ENCODE measurements around the gene GLI1.

Gene GLI1

DNA sequence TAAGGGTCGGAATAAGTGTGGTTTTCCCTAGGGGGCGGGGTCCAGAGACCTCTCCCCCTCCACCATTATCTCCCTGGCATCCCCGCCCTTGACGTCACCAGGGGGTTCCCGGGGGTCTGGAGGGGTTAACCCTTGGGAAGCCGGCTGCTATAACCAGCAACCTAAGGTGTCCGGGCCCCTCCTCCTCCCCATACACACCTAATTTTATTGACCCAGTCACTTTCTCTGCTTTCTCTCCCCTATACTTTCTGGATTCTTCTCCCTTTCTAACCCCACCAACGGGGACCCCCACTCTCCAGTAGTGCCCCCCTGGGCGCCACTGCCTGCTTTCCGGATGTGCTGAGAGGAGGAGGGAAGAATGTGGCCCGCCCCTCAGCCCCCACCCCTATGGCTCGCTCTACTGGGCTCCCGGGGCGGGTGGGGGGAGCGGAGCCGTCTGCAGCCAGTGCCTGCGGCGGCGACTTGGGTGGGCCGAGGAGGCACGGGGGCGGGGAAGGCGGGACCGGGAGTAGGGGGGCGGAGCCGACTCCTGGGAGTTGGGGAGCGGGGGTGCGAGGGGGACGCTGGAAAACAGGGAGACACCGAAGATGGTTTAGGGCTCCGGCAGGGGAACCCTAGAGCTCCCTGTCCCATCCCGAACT is 1.8 kb downstream of the GLI1 start:
- no peak for DNase-seq (ENCODE audit: low read depth in 2 of 2)

DNA sequence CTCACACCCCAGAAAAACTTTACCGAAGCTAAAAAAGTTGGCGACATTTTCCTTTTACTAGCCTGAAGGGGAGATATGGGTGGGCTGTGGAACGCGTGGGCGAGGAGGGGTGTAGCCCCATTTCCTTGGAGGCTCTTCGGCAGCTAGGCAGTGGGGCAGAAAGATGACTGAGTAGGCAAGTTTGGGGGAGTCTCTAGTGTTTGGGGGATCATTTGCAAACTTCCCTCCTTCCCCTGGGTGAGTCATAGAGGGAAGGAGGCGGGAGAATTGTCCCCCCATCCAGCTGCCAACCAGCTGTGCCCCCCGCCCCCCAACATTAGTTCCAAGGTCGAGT is 2.3 kb downstream of the GLI1 start:
- DNase-seq (ENCODE audit: low read depth in 2 of 2): no peak

DNA sequence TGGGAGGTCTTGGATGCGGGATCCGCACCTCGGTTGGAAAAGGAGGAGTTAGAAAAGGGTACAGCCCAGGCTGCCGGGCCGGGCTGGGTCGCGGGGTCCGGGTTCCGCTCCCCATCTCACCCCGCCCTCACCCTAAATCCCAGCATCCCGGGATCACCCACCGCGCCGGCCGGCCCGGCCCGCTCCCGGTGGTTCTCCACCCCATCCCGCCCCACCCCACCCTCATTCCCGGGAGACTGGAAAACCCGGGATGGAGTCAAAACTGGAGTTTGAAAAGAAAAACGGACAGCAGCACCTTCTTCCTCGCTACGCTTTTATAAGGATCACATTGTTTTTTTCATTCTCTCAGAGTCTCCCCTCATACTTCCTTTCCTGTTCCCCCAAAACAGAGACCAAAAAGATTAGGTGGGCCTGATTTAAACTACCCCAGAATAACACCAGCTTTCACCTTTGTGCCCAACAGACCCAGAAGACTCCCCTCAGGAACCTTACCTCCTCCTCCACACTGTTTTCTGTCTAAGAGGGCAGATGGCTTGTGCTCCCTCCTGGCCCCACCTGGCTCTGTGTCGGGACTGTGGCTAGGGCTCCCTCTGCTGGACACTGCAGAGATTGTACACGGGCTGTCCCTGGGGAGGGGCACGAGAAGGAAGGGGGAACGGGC is 2.8 kb downstream of the GLI1 start:
- peak; percentile 84 to 88 for DNase-seq (ENCODE audit: low read depth in 2 of 2)

DNA sequence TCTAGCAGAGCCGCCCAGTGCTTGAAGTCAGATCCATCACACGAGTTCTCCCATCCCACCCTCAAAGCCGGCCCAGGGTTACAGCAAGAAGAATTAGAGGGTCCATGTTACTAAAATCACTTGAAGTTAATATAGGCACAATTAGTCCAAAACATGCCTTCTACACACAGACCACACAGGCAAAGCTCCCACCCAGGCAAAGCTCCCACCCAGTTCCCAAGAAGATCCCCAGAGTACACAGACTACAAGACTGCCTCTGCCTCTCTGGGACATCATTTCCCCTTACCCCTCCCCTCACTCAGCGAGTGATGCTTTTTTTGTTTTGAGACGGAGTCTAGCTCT is 3.3 kb downstream of the GLI1 start:
- no peak for DNase-seq (ENCODE audit: low read depth in 2 of 2)

DNA sequence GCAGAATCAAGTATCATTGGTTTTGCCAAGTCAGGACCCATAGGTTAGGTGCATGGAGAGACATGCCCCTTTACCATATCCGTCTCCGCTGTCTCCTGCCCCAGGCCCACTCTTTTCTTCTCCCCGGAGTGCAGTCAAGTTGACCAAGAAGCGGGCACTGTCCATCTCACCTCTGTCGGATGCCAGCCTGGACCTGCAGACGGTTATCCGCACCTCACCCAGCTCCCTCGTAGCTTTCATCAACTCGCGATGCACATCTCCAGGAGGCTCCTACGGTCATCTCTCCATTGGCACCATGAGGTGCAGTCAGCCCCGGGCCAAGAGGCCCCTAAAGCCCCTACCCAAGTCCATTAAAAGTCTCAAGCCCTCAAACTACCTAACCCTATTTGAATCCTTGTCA is 5.0 kb downstream of the GLI1 start:
- DNase-seq (ENCODE audit: low read depth in 2 of 2): no peak

DNA sequence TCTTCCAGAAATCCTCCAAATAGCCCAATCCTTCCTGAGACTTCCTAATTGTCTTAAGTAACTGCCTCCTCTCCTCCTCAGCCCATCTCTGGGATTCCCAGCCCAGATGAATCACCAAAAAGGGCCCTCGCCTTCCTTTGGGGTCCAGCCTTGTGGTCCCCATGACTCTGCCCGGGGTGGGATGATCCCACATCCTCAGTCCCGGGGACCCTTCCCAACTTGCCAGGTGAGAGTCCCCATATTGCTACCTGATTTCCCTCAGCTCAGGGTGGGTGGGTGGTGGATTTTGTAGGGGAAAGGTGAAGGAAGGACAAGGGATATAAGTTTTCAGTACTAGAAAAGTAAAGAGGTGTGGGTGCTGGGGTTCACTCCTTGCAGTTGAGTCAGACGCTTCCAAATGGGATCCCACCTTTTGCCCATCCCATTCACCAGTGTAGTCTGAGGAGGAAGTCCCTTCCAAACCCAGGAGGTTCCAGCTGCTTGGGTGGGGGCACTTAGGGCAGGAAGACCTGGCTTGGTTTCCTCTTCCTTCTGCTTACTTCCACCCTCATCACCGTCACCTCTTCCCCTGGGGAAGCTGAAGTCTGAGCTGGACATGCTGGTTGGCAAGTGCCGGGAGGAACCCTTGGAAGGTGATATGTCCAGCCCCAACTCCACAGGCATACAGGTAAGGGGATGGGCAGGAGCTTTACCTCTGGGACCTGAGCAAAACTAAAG is 5.6 kb downstream of the GLI1 start:
- no peak for DNase-seq (ENCODE audit: low read depth in 2 of 2)

DNA sequence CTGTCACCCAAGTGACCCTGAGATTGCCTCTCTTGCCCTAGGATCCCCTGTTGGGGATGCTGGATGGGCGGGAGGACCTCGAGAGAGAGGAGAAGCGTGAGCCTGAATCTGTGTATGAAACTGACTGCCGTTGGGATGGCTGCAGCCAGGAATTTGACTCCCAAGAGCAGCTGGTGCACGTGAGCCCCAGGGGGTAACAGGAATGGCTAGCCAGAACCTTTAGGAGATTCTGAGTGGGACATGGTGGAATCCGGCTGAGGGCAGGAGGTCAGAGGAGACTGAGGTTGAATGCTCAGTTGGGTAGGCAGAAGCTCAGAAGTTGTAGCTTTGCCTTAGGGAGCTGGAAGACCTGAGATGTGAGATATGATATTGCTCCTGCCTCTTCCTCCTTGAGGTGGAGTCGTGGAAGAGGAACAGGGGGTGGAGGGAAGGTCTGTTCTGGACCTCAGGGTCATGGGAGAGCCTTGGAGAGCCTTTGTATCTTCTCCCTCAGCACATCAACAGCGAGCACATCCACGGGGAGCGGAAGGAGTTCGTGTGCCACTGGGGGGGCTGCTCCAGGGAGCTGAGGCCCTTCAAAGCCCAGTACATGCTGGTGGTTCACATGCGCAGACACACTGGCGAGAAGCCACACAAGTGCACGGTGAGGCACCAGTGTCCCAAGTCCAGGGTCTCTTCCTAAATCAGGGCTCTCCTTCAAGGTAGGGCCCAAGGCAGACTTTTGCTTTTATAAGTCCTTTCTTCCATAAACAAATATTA is 6.3 kb downstream of the GLI1 start:
- no peak for DNase-seq (ENCODE audit: low read depth in 2 of 2)

DNA sequence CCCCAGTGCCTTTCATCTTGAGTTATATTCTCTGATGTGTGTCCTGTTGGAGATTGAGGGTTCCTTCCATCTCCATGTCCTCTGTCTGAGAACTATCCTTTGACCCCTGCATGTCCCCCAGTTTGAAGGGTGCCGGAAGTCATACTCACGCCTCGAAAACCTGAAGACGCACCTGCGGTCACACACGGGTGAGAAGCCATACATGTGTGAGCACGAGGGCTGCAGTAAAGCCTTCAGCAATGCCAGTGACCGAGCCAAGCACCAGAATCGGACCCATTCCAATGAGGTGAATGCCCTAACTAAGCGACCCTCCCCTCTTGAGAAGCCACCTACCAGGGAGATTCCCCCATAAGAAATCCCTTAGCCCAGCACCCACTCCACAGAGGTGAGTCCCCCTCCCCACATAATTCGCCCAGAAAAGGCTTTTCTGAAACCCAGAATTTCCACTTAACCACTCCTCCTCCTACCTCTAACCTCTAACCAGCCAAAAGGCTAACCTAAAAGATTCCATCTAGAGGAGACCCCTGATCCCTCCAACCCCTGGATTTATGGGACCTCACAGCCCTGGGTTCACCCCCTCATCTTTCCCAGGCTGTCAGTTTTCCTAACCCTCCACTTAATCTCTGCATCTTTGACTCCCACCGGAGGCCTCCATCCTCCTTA is 7.8 kb downstream of the GLI1 start:
- DNase-seq (ENCODE audit: low read depth in 2 of 2): no peak

DNA sequence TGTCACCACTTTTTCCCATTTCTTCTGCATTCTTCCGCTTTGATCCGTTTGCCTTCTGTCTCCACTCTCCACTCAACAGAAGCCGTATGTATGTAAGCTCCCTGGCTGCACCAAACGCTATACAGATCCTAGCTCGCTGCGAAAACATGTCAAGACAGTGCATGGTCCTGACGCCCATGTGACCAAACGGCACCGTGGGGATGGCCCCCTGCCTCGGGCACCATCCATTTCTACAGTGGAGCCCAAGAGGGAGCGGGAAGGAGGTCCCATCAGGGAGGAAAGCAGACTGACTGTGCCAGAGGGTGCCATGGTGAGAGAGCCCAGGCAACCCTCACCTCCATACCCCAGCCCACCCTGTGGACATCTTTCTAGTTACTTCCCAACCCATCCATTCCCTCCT is 8.3 kb downstream of the GLI1 start:
- DNase-seq (ENCODE audit: low read depth in 2 of 2): no peak

DNA sequence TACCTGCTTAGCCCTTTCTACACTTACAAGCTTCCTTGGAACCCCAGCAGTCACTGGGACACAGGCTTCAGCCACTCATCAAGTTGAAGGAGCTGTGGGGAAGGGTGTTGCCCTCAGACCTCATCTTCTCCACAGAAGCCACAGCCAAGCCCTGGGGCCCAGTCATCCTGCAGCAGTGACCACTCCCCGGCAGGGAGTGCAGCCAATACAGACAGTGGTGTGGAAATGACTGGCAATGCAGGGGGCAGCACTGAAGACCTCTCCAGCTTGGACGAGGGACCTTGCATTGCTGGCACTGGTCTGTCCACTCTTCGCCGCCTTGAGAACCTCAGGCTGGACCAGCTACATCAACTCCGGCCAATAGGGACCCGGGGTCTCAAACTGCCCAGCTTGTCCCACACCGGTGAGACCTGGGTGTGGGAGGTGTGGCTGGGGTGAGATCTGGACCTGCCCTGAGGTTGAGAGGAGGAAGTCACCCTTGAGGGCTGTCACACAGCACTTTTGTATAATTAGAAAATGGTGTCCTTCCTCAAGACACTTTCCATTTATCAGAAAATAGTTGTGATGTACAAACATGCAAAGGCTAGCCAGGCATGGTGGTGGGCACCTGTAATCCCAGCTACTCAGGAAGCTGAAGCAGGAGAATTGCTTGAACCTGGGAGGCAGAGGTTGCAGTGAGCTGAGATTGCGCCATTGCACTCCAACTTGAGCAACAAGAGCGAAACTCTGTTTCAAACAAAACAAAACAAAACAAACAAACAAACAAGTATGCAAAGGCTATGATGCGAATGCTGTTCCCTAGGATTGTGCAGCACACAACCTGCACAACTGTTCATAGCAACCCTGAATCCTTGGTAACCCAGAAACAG is 9.9 kb downstream of the GLI1 start:
- no peak for DNase-seq (ENCODE audit: low read depth in 2 of 2)

DNA sequence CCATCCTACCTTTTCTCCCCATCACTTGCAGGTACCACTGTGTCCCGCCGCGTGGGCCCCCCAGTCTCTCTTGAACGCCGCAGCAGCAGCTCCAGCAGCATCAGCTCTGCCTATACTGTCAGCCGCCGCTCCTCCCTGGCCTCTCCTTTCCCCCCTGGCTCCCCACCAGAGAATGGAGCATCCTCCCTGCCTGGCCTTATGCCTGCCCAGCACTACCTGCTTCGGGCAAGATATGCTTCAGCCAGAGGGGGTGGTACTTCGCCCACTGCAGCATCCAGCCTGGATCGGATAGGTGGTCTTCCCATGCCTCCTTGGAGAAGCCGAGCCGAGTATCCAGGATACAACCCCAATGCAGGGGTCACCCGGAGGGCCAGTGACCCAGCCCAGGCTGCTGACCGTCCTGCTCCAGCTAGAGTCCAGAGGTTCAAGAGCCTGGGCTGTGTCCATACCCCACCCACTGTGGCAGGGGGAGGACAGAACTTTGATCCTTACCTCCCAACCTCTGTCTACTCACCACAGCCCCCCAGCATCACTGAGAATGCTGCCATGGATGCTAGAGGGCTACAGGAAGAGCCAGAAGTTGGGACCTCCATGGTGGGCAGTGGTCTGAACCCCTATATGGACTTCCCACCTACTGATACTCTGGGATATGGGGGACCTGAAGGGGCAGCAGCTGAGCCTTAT is 10.8 kb downstream of the GLI1 start:
- DNase-seq (ENCODE audit: low read depth in 2 of 2): no peak

DNA sequence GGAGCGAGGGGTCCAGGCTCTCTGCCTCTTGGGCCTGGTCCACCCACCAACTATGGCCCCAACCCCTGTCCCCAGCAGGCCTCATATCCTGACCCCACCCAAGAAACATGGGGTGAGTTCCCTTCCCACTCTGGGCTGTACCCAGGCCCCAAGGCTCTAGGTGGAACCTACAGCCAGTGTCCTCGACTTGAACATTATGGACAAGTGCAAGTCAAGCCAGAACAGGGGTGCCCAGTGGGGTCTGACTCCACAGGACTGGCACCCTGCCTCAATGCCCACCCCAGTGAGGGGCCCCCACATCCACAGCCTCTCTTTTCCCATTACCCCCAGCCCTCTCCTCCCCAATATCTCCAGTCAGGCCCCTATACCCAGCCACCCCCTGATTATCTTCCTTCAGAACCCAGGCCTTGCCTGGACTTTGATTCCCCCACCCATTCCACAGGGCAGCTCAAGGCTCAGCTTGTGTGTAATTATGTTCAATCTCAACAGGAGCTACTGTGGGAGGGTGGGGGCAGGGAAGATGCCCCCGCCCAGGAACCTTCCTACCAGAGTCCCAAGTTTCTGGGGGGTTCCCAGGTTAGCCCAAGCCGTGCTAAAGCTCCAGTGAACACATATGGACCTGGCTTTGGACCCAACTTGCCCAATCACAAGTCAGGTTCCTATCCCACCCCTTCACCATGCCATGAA is 11.5 kb downstream of the GLI1 start:
- no peak for DNase-seq (ENCODE audit: low read depth in 2 of 2)

DNA sequence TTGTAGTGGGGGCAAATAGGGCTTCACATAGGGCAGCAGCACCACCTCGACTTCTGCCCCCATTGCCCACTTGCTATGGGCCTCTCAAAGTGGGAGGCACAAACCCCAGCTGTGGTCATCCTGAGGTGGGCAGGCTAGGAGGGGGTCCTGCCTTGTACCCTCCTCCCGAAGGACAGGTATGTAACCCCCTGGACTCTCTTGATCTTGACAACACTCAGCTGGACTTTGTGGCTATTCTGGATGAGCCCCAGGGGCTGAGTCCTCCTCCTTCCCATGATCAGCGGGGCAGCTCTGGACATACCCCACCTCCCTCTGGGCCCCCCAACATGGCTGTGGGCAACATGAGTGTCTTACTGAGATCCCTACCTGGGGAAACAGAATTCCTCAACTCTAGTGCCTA is 12.1 kb downstream of the GLI1 start:
- no peak for DNase-seq (ENCODE audit: low read depth in 2 of 2)

DNA sequence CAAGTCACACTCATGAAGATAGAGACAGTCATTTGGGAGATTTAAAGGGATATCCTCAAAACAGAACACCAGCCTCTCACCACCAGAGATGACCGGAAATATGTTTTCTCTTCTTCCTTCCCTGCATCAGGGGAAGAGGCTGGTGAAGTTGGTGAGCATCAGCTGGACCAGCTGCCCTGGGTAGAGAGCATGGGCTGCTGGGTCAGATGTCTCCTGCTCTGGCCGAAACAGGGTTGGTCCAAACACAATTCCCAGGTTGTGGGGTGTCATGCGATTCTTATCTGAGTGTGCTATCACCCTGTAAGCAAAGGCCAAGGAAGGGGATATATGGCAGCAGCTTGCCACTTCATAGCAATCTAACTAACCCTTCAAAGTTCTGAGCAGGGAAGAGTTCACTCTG is 12.8 kb downstream of the GLI1 start:
- DNase-seq (ENCODE audit: low read depth in 2 of 2): no peak

DNA sequence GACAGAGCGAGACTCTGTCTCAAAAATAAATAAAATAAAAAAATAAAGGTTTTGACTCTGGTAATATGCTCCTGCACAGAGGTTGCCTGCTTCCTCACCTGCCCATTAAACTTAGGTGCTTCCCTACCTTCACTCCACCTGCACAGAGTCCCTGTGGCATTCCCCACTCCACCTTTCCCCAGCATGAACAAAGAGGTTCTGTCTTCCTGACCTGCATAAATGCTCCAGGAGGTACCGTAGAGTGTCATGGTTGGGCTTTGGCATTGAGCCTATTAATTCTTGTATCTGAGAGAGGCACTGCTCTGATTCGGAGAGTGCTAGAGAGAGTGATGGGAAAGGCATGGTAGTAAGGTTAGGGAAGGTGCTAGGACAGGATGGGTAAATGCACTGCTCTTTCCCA is 13.8 kb downstream of the GLI1 start:
- DNase-seq (ENCODE audit: low read depth in 2 of 2): no peak

DNA sequence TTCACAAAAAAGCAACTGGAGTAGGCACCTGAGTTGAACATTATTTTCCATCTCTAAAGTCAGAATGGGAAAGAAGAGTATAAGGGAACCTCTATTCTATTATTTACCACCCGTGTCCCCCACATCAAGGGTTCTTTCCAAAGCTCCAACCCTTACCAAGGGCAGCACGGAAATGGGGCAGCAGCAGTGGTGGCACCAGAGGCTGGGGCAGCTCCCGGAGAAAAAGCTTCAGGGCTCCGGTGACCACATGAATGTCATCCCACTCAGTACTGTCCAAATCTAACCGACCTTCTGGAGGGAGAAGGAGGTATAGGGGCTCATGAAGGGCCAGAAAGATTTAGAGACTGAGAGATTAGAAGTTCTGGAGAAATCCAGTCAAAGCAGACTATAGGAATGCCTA is 14.3 kb downstream of the GLI1 start:
- no peak for DNase-seq (ENCODE audit: low read depth in 2 of 2)

DNA sequence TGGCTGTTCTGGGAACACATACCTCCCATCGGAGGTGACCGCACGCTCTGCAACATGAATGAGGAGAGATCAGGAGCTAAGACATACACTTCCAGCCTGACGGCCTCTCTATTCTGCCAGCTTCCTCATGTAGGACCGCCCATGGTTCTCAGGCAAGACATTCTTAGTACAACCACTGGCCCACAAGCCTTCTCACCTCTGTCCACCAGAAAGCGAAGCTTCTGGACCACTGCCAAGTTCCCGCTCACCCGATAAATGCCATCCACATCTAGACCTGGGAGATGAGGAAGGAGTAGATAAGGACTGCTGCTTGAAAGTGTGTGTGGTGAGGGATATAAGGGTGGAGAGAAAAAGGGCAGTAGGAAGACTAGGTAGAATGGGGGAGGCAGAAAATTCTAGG is 14.8 kb downstream of the GLI1 start:
- no peak for DNase-seq (ENCODE audit: low read depth in 2 of 2)

DNA sequence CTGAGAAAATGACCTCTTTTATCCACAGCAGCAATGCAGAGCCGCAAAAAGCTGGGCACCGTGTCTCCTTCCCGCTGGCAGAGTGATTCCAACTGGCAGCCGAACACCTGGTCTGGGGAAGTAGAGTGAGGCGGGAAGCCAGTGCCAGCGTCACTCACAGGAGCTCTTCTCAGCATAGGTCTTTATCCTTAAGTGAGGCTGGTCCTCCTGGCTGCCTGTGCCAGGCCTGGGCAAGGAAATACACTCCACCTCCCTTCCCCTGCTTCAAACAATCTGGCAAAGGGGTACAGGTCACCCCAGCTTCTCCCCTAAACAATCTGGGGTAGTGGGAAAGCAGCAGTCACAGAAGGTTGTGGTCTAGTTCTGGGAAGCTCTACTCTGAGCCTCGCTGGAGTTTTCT is 15.3 kb downstream of the GLI1 start:
- no peak for DNase-seq (ENCODE audit: low read depth in 2 of 2)

DNA sequence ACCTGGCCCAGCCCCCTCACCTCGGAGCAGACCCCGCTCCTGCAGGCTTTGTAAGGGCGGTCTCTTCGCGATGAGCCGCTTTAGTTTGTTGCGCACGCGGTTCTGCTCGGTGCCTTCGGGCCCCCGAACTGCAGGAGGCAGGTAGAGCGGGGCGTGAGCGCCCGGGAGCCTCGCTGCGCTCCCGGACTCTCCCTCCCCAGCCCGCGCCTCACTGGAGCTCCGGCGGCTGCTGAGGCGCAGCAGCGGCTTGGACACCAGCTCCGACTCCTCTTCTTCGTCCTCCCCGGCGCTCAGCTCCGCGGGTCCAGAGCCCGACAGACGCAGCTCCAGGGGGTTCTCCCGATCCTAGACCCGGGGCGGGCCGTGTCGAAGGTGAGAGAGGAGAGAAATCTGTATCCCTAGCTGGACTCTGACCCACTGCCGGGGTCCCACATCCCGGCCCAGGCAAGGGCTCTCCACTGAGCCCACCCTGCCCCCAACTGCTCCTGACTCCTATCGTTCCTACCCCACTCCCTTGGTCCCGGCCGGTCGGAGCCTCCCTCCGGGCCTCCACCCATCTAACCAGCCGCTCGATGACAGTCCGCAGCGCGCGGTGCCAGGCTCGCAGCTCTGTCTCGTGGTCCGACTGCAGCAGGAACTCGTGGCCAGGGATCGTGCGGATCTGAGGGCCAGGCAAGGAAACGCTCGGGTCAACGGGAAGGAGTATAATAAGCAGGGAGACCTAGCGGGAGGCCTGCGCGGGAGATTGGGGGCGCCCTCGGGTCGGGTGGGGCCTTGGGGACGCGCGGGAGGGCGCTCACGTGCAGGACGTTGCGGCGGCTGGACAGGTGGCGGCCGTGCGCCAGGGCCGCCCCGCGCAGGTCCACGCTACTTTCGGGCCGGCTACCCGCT is 15.9 kb downstream of the GLI1 start:
- no peak for DNase-seq (ENCODE audit: low read depth in 2 of 2)

Measured in stimulated activated CD4-positive, alpha-beta T cell treated with anti-CD3 and anti-CD28 coated beads, Interleukin-4, amount 100 ng/mL, for 48 hours (primary cell).